ENCODE measurements around the gene CHCHD10. TPM values are rescaled to one million over a fixed set of nuclear protein-coding genes. Genes with fewer than 3 reads are reported as not detected.

The CHCHD10 gene
- total RNA-seq, 1 donor from 2014 or later: 3.7 TPM

DNA sequence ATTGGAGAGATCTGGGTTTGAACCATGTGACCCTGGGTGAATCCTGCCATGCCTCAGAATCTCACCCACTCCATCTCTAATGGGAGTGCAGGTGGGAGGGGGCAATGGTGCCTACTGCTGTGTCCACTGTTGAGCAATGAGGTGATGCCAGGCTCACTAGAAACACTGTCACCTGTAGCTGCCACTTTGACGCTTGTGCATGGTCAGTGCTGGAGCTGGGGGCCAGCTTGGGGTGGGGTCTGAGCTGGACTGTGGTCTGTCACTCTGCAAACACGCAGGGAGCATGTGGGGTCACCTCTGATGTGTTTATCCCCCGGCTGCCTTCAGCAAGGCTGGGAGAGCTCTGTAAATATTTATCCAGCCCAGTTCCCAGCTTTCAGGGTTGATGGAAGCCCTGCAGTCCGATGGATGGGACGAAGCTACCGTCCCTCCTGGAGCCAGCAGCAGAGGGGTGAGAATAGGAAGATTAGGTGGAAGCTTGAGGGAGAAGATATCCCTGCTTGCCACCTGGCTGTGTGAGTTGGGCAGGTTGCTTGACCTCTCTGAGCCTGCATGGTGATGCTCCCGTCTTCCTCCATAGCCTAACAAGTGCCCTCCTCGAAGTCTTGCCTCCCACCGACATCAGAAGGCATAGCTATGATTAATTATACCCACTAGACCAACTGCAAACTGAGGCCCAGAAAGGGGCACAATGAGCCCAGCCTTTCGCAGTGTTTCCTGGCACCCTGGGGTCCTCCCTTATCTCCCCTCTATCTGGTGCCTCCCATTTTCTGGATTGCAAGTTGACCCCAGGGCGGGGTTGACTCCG, 6.5 kb upstream of the CHCHD10 start:
- Histone ChIP-seq H3K4me3 (ENCODE audit: low read length in 3 of 3) (no peak overlapping the region), H3K9ac (ENCODE audit: low read depth in 1 of 3, low read length in 3 of 3) (peak overlapping the region in 1 of 3 donors; percentile 8), H3K27me3 (ENCODE audit: control insufficient read depth in 3 of 3, insufficient read depth in 3 of 3, low read length in 3 of 3) (peaks cover 0 to 3% (median 2%) of the 10 kb centered on the region in 3 donors), H3K9me3 (ENCODE audit: control insufficient read depth in 3 of 3, low read length in 3 of 3) (no peaks in the 10 kb centered on the region), H3K27ac (ENCODE audit: low read depth, low read length) (no peak overlapping the region), H3K4me1 (ENCODE audit: control insufficient read depth in 3 of 3, insufficient read depth in 3 of 3, low read length in 3 of 3) (peaks cover 14 to 30% (median 21%) of the 10 kb centered on the region in 3 donors), H3K36me3 (ENCODE audit: control insufficient read depth in 3 of 3, insufficient read depth in 3 of 3, low read length in 3 of 3) (no peaks in the 10 kb centered on the region)

- H3K9me3 ChIP-seq (ENCODE audit: control insufficient read depth in 3 of 3, low read length in 3 of 3): no peaks in the 10 kb centered on the region
- peak overlapping the region; percentile 23 to 71 (median 61) for H3K4me3 ChIP-seq (ENCODE audit: low read length in 3 of 3)
- H3K27ac ChIP-seq (ENCODE audit: low read depth, low read length): no peak overlapping the region
- H3K9ac ChIP-seq (ENCODE audit: low read depth in 1 of 3, low read length in 3 of 3): peak overlapping the region in 1 of 3 donors; percentile 71
- H3K4me1 ChIP-seq (ENCODE audit: control insufficient read depth in 3 of 3, insufficient read depth in 3 of 3, low read length in 3 of 3): peaks cover 15 to 37% (median 26%) of the 10 kb centered on the region in 3 donors
- H3K27me3 ChIP-seq (ENCODE audit: control insufficient read depth in 3 of 3, insufficient read depth in 3 of 3, low read length in 3 of 3): peaks cover 0 to 3% (median 2%) of the 10 kb centered on the region in 3 donors
- H3K36me3 ChIP-seq (ENCODE audit: control insufficient read depth in 3 of 3, insufficient read depth in 3 of 3, low read length in 3 of 3): no peaks in the 10 kb centered on the region
Observed at GRCh38 chr22:23773483-23774113, 5.8 kb upstream of the CHCHD10 start.

DNA sequence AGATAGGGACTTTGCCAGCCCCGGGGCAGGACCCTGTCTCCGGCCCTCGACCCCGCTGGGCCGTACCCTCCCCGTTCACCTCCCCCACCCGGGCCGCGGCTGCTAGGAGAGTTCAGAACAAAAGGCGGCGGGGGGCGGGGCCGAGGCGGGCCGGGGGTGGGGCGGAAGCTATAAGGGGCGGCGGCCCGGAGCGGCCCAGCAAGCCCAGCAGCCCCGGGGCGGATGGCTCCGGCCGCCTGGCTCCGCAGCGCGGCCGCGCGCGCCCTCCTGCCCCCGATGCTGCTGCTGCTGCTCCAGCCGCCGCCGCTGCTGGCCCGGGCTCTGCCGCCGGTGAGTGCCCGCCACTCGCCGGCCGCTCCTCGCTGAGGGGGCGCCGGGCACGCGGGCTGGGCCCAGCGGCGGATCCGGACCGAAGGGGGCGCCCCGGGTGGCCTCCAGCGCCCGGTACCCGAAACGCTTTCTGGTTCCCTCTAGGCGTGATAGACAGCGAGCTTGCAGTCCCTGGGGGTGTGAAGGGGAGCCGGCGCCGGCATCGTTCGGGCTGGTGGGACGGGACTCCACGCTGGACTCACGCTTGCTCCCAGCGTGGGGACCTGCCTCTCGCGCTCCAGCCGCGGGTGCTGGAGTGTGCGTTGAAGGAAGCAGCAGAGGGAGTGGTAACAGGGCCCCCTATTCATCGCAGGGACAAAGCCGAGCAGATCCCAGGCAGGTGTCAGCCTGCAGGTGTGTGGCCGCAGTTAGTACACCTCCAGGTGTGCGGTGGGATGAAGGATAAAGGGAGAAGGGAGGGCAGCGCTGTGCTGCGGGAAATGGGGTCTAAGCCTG, 5.1 kb upstream of the CHCHD10 start, which contains the start of gene MMP11:
Gene MMP11, plus strand, starts transcription at position 201 of the 825 bp plus-strand sequence. Its CDS starts 22 bp downstream, at position 223.
- Histone ChIP-seq H3K4me3 (ENCODE audit: low read length in 3 of 3) (peak within 1 kb of the TSS; percentile 31 to 71 (median 61)), H3K9me3 (ENCODE audit: control insufficient read depth in 3 of 3, low read length in 3 of 3) (no peaks in the 10 kb centered on the region), H3K9ac (ENCODE audit: low read depth in 1 of 3, low read length in 3 of 3) (peak within 1 kb of the TSS; percentile 45 to 71 (median 47)), H3K36me3 (ENCODE audit: control insufficient read depth in 3 of 3, insufficient read depth in 3 of 3, low read length in 3 of 3) (no peaks in the 10 kb centered on the region), H3K4me1 (ENCODE audit: control insufficient read depth in 3 of 3, insufficient read depth in 3 of 3, low read length in 3 of 3) (peaks cover 16 to 44% (median 31%) of the 10 kb centered on the region in 3 donors), H3K27ac (ENCODE audit: low read depth, low read length) (no peak within 1 kb of the TSS), H3K27me3 (ENCODE audit: control insufficient read depth in 3 of 3, insufficient read depth in 3 of 3, low read length in 3 of 3) (peaks cover 0 to 3% (median 2%) of the 10 kb centered on the region in 3 donors)

DNA sequence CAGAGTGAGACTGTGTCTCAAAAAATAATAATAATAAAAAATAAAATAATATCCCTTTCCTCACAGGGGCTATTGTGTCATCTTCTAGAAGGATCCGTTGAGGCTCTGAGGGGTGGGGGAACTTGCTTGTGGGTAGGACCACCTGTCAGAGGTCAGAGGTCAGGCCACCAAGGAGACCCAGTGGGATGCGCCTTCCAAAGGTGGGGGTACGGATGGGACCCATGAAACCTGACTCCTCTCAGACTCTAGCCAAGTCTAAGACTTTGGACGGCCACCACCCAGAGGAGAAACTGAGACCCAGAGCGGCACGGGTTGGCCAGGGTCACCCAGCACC, 4.5 kb upstream of the CHCHD10 start:
- Histone ChIP-seq H3K4me1 (ENCODE audit: control insufficient read depth in 3 of 3, insufficient read depth in 3 of 3, low read length in 3 of 3) (peaks cover 16 to 45% (median 31%) of the 10 kb centered on the region in 3 donors), H3K4me3 (ENCODE audit: low read length in 3 of 3) (peak overlapping the region; percentile 31 to 58 (median 57)), H3K27ac (ENCODE audit: low read depth, low read length) (no peak overlapping the region)

DNA sequence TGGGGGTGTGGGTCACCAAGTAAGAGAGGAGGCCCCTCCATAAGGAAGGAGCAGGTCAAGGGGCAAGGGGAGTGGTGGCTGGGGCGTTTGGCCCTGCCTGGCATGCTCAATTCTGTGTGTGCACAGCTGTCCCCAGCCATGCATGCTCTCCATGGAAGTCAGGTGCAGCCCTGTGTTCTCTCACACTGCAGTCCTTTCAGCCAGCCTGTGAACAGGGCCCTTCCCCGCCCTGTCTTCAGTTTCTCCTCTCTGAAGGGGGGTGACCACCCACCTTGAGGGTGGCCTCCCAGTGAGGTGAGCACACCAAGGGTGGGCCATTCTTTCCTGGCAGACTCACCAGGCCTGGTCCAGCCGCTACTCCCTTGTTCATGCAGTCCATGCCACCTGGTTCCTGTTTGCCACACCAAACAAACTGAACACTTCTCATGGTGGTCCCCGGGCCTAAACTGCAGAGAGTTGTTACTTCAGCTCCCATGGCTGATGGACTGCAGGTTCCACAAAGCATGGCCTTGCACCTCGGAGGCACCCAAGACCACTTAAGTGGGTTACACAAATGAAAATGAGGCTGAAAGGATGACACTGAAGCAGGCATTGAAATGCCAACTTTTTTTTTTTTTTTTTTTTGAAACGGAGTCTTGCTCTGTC, 1.7 kb upstream of the CHCHD10 start:
- Histone ChIP-seq H3K4me1 (ENCODE audit: control insufficient read depth in 3 of 3, insufficient read depth in 3 of 3, low read length in 3 of 3) (peaks cover 34 to 62% (median 53%) of the 10 kb centered on the region in 3 donors), H3K27ac (ENCODE audit: low read depth, low read length) (no peak overlapping the region)

More for the DNA sequence above, 4.5 kb upstream of the CHCHD10 start:
- no peaks in the 10 kb centered on the region for H3K9me3 ChIP-seq (ENCODE audit: control insufficient read depth in 3 of 3, low read length in 3 of 3)
- H3K9ac ChIP-seq (ENCODE audit: low read depth in 1 of 3, low read length in 3 of 3): peak overlapping the region; percentile 45 to 71 (median 47)
- H3K36me3 ChIP-seq (ENCODE audit: control insufficient read depth in 3 of 3, insufficient read depth in 3 of 3, low read length in 3 of 3): no peaks in the 10 kb centered on the region
- peaks cover 0 to 3% (median 2%) of the 10 kb centered on the region in 3 donors for H3K27me3 ChIP-seq (ENCODE audit: control insufficient read depth in 3 of 3, insufficient read depth in 3 of 3, low read length in 3 of 3)

GRCh38 chr22:23767303-23767672, 484 bp downstream of the CHCHD10 start:
- peak overlapping the region; percentile 82 to 96 (median 95) for H3K4me3 ChIP-seq (ENCODE audit: low read length in 3 of 3)
- peaks cover 40 to 62% (median 54%) of the 10 kb centered on the region in 3 donors for H3K4me1 ChIP-seq (ENCODE audit: control insufficient read depth in 3 of 3, insufficient read depth in 3 of 3, low read length in 3 of 3)
- no peaks in the 10 kb centered on the region for H3K27me3 ChIP-seq (ENCODE audit: control insufficient read depth in 3 of 3, insufficient read depth in 3 of 3, low read length in 3 of 3)
- peak overlapping the region; percentile 96 to 100 (median 98) for H3K9ac ChIP-seq (ENCODE audit: low read depth in 1 of 3, low read length in 3 of 3)
- H3K36me3 ChIP-seq (ENCODE audit: control insufficient read depth in 3 of 3, insufficient read depth in 3 of 3, low read length in 3 of 3): peaks cover 3 to 21% (median 8%) of the 10 kb centered on the region in 3 donors
- peak overlapping the region; percentile 99 for H3K27ac ChIP-seq (ENCODE audit: low read depth, low read length)
- no peaks in the 10 kb centered on the region for H3K9me3 ChIP-seq (ENCODE audit: control insufficient read depth in 3 of 3, low read length in 3 of 3)

More for the DNA sequence above, 1.7 kb upstream of the CHCHD10 start:
- no peaks in the 10 kb centered on the region for H3K9me3 ChIP-seq (ENCODE audit: control insufficient read depth in 3 of 3, low read length in 3 of 3)
- H3K4me3 ChIP-seq (ENCODE audit: low read length in 3 of 3): no peak overlapping the region
- peak overlapping the region in 1 of 3 donors; percentile 50 for H3K9ac ChIP-seq (ENCODE audit: low read depth in 1 of 3, low read length in 3 of 3)
- H3K27me3 ChIP-seq (ENCODE audit: control insufficient read depth in 3 of 3, insufficient read depth in 3 of 3, low read length in 3 of 3): peaks cover 0 to 3% (median 2%) of the 10 kb centered on the region in 3 donors
- peaks cover under 1 to 15% (median 3%) of the 10 kb centered on the region in 3 donors for H3K36me3 ChIP-seq (ENCODE audit: control insufficient read depth in 3 of 3, insufficient read depth in 3 of 3, low read length in 3 of 3)

GRCh38 chr22:23764899-23765881, 2.6 kb downstream of the CHCHD10 start:
- H3K36me3 ChIP-seq (ENCODE audit: control insufficient read depth in 3 of 3, insufficient read depth in 3 of 3, low read length in 3 of 3): peaks cover 3 to 21% (median 8%) of the 10 kb centered on the region in 3 donors
- no peaks in the 10 kb centered on the region for H3K27me3 ChIP-seq (ENCODE audit: control insufficient read depth in 3 of 3, insufficient read depth in 3 of 3, low read length in 3 of 3)
- peaks cover 38 to 59% (median 51%) of the 10 kb centered on the region in 3 donors for H3K4me1 ChIP-seq (ENCODE audit: control insufficient read depth in 3 of 3, insufficient read depth in 3 of 3, low read length in 3 of 3)
- no peak overlapping the region for H3K27ac ChIP-seq (ENCODE audit: low read depth, low read length)
- H3K9me3 ChIP-seq (ENCODE audit: control insufficient read depth in 3 of 3, low read length in 3 of 3): no peaks in the 10 kb centered on the region
- H3K9ac ChIP-seq (ENCODE audit: low read depth in 1 of 3, low read length in 3 of 3): peak overlapping the region in 2 of 3 donors; percentile 57 to 71
- peak overlapping the region in 2 of 3 donors; percentile 43 to 65 for H3K4me3 ChIP-seq (ENCODE audit: low read length in 3 of 3)

- Histone ChIP-seq H3K36me3 (ENCODE audit: control insufficient read depth in 3 of 3, insufficient read depth in 3 of 3, low read length in 3 of 3) (peaks cover 3 to 21% (median 8%) of the 10 kb centered on the region in 3 donors), H3K27ac (ENCODE audit: low read depth, low read length) (no peak overlapping the region), H3K4me3 (ENCODE audit: low read length in 3 of 3) (no peak overlapping the region), H3K27me3 (ENCODE audit: control insufficient read depth in 3 of 3, insufficient read depth in 3 of 3, low read length in 3 of 3) (no peaks in the 10 kb centered on the region), H3K4me1 (ENCODE audit: control insufficient read depth in 3 of 3, insufficient read depth in 3 of 3, low read length in 3 of 3) (peaks cover 38 to 51% (median 46%) of the 10 kb centered on the region in 3 donors), H3K9ac (ENCODE audit: low read depth in 1 of 3, low read length in 3 of 3) (peak overlapping the region in 1 of 3 donors; percentile 68), H3K9me3 (ENCODE audit: control insufficient read depth in 3 of 3, low read length in 3 of 3) (no peaks in the 10 kb centered on the region)
Observed at GRCh38 chr22:23763954-23764353, 3.8 kb downstream of the CHCHD10 start.

Measured in skeletal muscle tissue (tissue), 4 donors.